GM12891 (cell line): ENCODE measurements around the gene COPE.

Experiments
- PAX5 ChIP-seq: IDR thresholded peaks from 2 replicates; pipeline ENCODE4 v1.6.1; 2011; ENCODE audit warnings: low read length, moderate library complexity, mild to moderate bottlenecking; ENCODE audit not compliant: insufficient read depth, severe bottlenecking
- POLR2A ChIP-seq: IDR thresholded peaks from 2 replicates; pipeline ENCODE4 v1.6.1; 2011; ENCODE audit warnings: low read depth, low read length, control low read depth
- POLR2AphosphoS5 ChIP-seq: IDR thresholded peaks from 2 replicates; pipeline ENCODE4 v1.6.1; 2011; ENCODE audit warnings: low read depth, low read length, control low read depth
- POU2F2 ChIP-seq: IDR thresholded peaks from 2 replicates; pipeline ENCODE4 v1.6.1; 2011; ENCODE audit warnings: low read depth, mild to moderate bottlenecking, control low read depth, low read length, moderate library complexity
- SPI1 ChIP-seq: IDR thresholded peaks from 2 replicates; pipeline ENCODE4 v1.6.1; 2011; ENCODE audit warnings: low read depth, low read length, control low read depth
- TAF1 ChIP-seq: IDR thresholded peaks from 2 replicates; pipeline ENCODE4 v1.6.1; 2011; ENCODE audit warnings: low read depth, low read length, control low read depth

DNA sequence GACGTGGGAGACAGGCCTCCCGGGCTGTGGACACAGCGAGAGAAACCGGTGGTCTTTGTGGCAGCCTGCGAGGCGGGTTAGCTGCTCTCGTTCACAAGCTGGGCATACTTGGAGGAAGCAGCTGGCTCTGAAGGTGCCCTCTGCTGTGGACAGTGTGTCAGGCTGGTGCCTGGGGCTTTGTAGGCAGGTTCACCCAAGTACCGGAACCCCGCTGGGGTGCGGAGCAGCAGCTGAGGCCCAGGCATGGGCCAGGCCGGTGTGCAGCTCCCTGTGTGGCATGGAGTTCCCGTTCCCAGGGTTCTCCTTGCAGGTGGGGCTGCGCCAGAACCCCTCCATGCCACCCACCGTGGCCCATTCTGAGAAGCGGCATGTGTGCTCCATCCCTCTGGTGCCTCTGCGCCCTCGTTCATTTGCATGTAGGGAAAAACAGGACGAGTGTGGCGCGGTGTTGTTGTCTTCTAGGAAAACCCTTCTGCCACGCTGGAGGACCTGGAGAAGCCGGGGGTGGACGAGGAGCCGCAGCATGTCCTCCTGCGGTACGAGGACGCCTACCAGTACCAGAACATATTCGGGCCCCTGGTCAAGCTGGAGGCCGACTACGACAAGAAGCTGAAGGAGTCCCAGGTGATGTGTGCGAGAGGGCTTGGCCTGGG, 67.4 kb downstream of the COPE start:
- TF ChIP-seq POLR2A: no peak
- no peak for TF ChIP-seq TAF1
- no peak for TF ChIP-seq POU2F2
- TF ChIP-seq POLR2AphosphoS5: no peak
- no peak for TF ChIP-seq SPI1
- no peak for TF ChIP-seq PAX5
